Lower leg skin (tissue), 4 donors: ENCODE data around the gene RFXANK. TPM values are rescaled to one million over a fixed set of nuclear protein-coding genes. Genes with fewer than 3 reads are reported as not detected.
"Not testable (repeated sequence)": the region's sequence is repeated elsewhere in the genome, so short reads cannot be mapped to it uniquely, and the experiment has no call there.

Source experiments
- DNase-seq, 2 donors: peaks; one replicate each; pipeline ENCODE4 v3.0.0-alpha.2; 2019; ENCODE audit warnings: low spot score in 2 of 2
- H3K4me3 ChIP-seq: fragments of 200-600 bp; sonication (generic); 2 replicates; pipeline ENCODE4 v1.5.1; 2017; ENCODE audit warnings: mild to moderate bottlenecking, low read depth; ENCODE audit not compliant: poor library complexity, severe bottlenecking
- CTCF ChIP-seq, 3 donors: fragments of 450-650 bp; IDR thresholded peaks; one replicate each; pipeline ENCODE4 v1.5.1; 2016; ENCODE audit warnings: antibody characterized with exemption in 3 of 3, mild to moderate bottlenecking in 3 of 3, moderate library complexity in 2 of 3
- POLR2A ChIP-seq, 2 donors: fragments of 450-650 bp; IDR thresholded peaks; one replicate each; pipeline ENCODE4 v1.6.1; 2016 to 2017; ENCODE audit warnings: antibody characterized with exemption in 2 of 2, mild to moderate bottlenecking in 1 of 2, moderate library complexity in 1 of 2
- WGBS, 2 donors: methylation state at CpG; one replicate each; pipeline ENCODE4 v1.1.5; 2018; 5-methylcytosine and 5-hydroxymethylcytosine counted together
- intact Hi-C: fragments of 100-400 bp; cut with DNase I; formaldehyde crosslinking; loops from one replicate; pipeline ENCODE4 v1.15.0; 2023; ENCODE audit warnings: low total_unique reads
- total RNA-seq, 4 donors: library from RNA; depleted of rRNA; stranded (reverse); fragments of >200 nt; gene quantifications; one replicate each; pipeline ENCODE4 v1.1.0, GENCODE V29; 2016

The RFXANK gene
- total RNA-seq, 4 donors from 2014 or later: 40.1 to 59.0 (median 48.8) TPM

- no peak for DNase-seq
- H3K4me3 ChIP-seq: no peak overlapping the region
- intact Hi-C loops: loop anchor here (5.0 kb wide), 1 partner anchor 195 kb away; no protein-coding TSS in a partner anchor
- 88 to 90% methylated on average over 5 of the region's 5 CpGs for WGBS, 2 donors
- TF ChIP-seq POLR2A (IDR thresholded peaks at IDR 0.05): no peak
- TF ChIP-seq CTCF (IDR thresholded peaks at IDR 0.05): no peak
Observed at GRCh38 chr19:19147344-19147743, 44.7 kb upstream of the RFXANK start.

DNA sequence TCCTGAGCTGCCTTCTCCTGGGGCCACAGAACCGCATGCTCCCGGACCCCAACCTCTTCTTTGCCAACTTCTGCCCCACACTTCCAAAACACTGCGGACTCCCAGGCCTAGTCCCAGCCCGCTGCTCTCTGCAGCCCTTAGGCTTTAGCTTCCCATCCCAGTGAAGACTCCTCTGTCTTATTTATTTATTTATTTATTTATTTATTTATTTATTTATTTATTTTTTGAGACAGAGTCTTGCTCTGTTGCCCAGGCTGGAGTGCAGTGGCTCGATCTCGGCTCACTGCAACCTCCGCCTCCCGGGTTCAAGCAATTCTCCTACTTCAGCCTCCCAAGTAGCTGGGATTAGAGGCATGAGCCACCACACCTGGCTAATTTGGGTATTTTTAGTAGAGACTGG, 43.6 kb upstream of the RFXANK start:
- WGBS, 2 donors: 97 to 99% methylated on average over 8 of the region's 8 CpGs
- not testable (repeated sequence) for H3K4me3 ChIP-seq, DNase-seq
- intact Hi-C loops: loop anchor here (5.0 kb wide), 1 partner anchor 194 kb away; no protein-coding TSS in a partner anchor

GRCh38 chr19:19149435-19149834, 42.6 kb upstream of the RFXANK start:
- TF ChIP-seq CTCF (IDR thresholded peaks at IDR 0.05): no peak
- TF ChIP-seq POLR2A (IDR thresholded peaks at IDR 0.05): no peak
- DNase-seq: no peak
- intact Hi-C loops: loop anchor here (5.0 kb wide), 1 partner anchor 193 kb away; no protein-coding TSS in a partner anchor
- no peak overlapping the region for H3K4me3 ChIP-seq
- WGBS, 2 donors: 77 to 78% methylated on average over 2 of the region's 2 CpGs

GRCh38 chr19:19151418-19151817, 40.6 kb upstream of the RFXANK start:
- intact Hi-C loops: no loop called here
- TF ChIP-seq POLR2A (IDR thresholded peaks at IDR 0.05): no peak
- TF ChIP-seq CTCF (IDR thresholded peaks at IDR 0.05): no peak
- DNase-seq: no peak
- H3K4me3 ChIP-seq: no peak overlapping the region
- WGBS, 2 donors: 75 to 82% methylated on average over 10 to 11 of the region's 11 CpGs

DNA sequence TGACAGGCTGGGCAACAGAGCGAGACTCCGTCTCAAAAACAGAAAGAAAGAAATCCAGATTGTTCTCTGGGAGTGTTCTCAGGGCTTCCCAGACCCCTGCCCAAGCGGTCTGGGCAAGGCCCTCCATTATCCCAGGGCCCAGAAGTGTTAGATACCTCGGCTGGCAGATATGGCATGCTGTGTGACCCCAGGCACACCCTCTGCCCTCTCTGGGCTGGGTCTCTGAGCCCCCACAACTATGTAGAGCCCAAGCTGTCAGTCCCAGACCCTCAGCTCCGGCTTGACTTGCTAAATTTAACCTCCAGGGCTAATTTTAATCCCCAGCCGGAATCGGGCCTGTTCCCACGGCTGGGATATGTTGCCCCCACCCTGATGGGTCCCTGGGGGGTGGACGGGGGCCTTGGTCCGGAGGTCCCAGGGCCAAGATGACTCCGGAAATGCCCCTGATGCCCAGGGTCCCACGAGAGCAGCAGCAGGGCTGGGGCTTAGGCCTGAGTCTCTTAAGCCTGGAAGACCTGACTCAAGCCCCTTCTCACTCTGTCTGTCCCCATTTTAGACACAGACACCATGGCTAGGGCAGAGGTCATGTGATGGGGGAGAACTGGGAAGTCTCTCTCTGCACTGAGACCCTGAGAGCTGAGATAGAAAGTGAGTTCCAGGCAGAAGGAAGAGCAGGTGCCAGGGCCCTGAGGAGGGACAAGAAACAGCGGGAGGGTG, 39.2 kb upstream of the RFXANK start:
- H3K4me3 ChIP-seq: no peak overlapping the region
- TF ChIP-seq CTCF (IDR thresholded peaks at IDR 0.05) (no peak), POLR2A (IDR thresholded peaks at IDR 0.05) (no peak)
- DNase-seq: no peak
- 83 to 89% methylated on average over 9 to 13 of the region's 13 CpGs for WGBS, 2 donors
- intact Hi-C loops: no loop called here

DNA sequence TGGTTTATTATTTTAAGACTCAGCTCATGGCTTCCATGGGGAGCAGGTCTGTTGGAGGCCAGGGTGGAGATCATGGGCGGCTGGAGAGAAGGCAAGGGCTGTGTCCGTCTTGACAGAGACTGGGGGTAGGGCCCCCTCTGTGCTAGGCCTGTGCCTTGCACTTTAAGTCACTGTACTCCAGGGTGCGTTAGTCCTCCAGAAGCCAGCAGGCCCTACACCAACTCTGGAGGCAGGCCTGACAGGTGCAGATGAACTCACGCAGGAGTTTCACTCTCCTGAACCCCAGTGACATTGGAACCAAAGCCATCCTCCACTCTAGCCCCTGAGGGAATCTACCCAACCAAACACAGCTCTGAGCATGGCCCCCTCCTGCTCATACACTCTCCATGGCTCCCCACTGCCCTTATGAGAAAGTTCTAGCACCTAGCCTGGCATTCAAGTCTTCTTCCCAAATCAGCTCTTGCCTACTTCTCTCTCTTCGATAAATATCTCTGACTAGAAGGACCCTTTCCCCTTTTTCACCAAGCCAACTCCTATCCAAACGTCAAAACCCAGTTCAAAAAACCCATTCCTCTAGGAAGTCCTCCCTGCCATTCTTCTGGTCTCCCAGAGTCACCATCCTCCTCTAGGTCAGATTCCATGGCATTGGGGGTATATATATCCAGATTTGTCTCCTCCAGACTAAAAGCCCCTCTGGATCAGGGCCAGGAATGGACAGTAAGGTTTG, 37.1 kb upstream of the RFXANK start:
- TF ChIP-seq POLR2A (IDR thresholded peaks at IDR 0.05): no peak
- no peak for TF ChIP-seq CTCF (IDR thresholded peaks at IDR 0.05)
- H3K4me3 ChIP-seq: no peak overlapping the region
- intact Hi-C loops: no loop called here
- 92 to 96% methylated on average over 6 of the region's 6 CpGs for WGBS, 2 donors
- no peak for DNase-seq
